ENCODE measurements around the gene GTPBP2.
"Not testable (repeated sequence)": the region's sequence is repeated elsewhere in the genome, so short reads cannot be mapped to it uniquely, and the experiment has no call there.

The GTPBP2 gene, protein sequence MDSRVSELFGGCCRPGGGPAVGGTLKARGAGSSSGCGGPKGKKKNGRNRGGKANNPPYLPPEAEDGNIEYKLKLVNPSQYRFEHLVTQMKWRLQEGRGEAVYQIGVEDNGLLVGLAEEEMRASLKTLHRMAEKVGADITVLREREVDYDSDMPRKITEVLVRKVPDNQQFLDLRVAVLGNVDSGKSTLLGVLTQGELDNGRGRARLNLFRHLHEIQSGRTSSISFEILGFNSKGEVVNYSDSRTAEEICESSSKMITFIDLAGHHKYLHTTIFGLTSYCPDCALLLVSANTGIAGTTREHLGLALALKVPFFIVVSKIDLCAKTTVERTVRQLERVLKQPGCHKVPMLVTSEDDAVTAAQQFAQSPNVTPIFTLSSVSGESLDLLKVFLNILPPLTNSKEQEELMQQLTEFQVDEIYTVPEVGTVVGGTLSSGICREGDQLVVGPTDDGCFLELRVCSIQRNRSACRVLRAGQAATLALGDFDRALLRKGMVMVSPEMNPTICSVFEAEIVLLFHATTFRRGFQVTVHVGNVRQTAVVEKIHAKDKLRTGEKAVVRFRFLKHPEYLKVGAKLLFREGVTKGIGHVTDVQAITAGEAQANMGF

DNA sequence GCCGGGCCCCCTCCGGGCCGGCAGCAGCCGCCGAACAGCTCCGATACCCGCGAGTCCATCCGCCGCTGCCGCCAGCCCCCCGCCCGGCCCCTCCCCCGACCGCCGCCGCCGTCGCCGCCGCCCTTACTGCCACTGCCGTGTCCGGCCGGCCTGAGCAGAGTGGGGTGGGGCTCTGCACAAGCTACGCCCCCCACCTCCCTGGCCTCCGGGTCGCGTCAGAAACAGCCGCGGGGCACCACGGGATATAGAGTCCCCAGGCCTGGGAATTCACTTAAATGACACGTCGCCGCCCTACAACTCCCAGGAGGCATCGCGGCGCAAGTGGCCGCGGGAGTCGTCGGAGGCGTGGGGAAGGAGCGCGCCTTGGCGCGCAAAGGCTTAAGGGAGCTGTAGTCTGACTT, at the start of gene GTPBP2:
Gene GTPBP2 (minus strand): TSS at position 161 of the 401 bp plus-strand sequence. CDS start 102 bp downstream, at position 59.
- peak; percentile 99 for DNase-seq

DNA sequence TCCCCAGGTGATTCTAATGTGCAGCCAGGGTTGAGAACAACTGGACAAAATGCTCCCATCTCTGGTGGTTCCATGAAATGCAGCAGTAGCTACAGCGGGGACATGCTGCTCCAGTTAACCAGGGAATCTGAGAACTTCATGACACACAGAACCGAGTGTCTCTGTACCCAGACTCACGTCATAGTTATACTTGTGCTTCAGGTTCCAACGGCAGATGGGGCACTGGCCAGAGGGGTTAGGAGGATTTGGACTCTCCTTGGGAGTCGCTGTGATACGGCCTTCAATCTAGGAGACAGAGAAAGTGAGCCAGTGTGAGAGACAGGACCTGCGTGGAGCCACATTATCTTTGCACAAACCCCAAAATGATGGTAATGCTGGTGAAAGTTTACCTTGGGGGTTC, 49.3 kb upstream of the GTPBP2 start:
- DNase-seq, result no peak

DNA sequence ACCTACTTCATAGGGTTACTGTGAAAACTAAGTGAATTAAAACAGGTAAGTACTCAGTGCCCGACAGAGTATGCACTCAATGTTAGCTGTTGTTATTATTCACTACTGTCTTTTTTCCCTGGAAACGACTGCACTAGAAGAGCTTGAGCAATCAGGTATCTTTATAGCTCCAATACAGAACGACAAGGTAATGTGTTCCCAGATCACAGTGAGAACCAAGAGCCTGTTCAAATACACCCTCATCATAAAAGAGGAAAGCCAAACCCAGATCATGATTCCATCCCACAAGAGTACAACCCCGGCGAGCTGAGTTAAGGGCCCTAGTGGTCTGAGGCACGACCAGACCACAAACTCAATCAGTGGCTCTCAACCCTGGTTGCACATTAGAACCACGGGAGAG, 48.7 kb upstream of the GTPBP2 start:
- no peak for DNase-seq

DNA sequence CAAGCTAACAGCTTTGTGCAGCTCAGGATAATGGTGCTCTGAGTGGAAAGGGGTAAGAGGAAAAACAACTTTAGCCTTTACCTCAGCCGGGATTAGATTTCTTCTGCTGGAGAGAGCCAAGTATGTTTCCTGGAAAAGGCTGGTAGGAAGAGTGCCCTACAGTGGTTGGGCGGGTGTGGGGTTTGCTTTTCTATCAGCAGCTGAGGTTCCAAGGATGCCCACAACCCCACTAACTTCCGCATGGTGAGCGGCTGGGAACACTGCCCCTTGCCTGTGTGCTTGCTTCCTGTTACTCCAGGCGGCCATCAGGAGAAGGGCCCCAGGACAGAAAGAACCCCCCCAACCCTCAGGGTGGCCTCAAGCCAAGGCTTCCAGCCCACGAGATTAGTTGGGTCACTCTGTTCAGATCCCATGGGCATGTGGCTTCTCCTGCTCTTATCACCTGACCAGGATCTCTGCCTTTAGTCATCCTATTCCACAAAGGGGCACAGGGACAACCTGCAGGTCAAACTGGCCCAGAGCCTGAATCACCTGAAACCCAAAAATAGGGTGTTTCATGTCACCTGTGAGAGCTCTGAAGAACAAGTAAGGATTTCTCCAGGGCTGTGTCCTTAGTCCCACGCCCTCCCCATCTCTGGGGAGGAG, 48.0 kb upstream of the GTPBP2 start:
- DNase-seq, result no peak

DNA sequence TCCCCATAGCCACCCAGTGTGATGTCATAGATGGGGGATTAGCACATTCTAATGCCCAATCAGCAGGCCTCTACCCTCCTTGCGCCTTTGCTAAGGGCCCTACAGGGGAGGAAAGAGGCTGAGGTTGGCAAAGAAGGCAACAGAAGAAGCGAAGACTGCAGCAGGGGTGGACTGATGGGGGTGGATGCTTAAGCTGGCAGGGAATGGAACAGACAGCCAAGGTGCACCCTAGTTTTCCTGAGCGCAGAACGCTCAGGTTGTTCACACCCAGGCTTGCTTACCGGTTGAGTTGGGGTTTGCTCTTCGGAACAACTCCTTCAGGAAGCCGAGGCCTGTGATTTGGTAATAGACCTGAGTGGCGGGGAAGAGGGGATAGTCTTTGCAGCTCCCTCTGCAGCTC, 45.9 kb upstream of the GTPBP2 start:
- no peak for DNase-seq

DNA sequence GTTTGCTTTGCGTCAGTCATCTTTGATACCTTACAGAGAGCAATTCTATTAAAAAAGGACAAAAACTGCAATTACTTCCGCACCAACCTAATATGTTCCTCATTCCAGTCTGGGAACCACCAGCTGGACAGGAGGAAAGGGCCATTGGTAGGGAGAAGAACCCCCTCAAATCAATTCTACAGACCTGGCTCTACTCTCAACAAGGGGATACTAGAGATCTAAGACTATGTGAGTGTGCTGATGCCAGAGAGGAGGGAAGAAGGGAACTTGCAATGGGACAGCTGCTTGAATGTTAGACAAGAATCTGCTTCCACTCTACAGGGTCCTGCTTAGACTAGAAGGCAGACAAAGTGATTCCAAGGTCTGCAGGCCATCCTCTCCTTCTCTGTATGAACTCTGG, 45.2 kb upstream of the GTPBP2 start:
- no peak for DNase-seq

- no peak for DNase-seq
These were observed 44.5 kb upstream of the GTPBP2 start for GRCh38 chr6:43673444-43674084.

GRCh38 chr6:43671801-43672690, 43.0 kb upstream of the GTPBP2 start:
- DNase-seq, result no peak

GRCh38 chr6:43671011-43671800, 42.1 kb upstream of the GTPBP2 start:
- no peak for DNase-seq

DNA sequence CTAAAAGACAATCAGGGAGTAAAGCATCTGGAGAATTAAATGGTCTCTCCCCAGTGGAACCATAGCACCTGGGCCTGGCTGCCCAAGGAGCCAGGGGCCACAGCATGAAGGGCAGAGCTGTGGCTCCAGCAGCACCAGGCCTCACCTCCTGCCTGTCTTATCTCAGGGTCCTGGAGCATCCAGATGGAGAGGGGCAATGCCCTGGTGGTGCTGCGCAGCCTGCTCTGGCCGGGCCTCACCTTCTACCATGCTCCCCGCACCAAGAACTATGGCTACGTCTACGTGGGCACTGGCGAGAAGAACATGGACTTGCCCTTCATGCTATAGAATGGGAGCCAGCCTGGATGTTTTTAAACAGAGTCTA, 41.5 kb upstream of the GTPBP2 start:
- DNase-seq, result no peak

- DNase-seq, result no peak
These were observed 41.0 kb upstream of the GTPBP2 start for GRCh38 chr6:43669922-43670622.

GRCh38 chr6:43669050-43669921, 40.2 kb upstream of the GTPBP2 start:
- DNase-seq, result no peak

DNA sequence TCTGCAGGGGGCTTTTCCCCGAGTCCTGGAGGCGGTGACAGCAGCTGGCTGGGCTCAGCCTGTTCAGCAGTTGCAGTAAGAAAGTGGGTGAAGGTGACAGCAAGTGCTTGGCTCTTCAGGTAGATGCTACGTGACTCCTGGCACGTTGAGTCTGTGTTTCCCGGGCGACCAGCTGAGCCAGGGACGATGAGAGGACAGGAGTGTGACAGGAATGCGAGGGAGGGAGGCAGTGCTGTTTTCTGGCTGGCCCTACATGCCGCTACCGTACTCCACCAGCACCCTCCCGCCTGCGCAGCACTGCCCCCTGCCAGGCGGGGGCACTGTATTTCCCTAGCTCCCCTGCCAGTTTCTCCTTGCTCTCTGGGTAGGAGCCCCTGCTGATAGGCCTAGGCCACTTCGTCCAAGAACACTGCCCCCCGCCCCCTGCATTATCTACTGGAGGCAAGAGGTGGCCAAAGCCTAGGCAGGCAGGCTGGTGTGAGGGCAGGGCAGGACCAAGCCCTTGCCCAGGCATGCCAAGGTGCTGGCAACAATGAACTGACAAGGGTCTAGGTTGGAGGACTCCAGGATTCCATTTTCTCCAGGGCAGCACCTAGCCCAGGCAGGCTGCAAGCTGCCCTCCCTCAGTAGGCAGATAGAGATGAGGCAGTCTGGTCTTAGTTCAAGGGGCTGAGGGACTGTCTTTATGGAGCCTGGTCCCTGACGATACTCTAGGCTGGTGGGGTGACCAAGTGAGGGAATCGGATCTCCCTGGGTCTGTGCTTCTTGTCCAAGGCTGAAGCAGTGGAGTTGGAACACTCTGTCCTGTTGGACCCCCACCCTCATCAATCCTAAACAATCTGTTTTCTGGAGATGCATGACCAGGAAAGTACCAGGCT, 39.3 kb upstream of the GTPBP2 start:
- DNase-seq, result peak; percentile 60

- peak; percentile 76 for DNase-seq
These were observed 38.4 kb upstream of the GTPBP2 start for GRCh38 chr6:43667245-43668150.

GRCh38 chr6:43666196-43666920, 37.3 kb upstream of the GTPBP2 start:
- DNase-seq, result no peak

DNA sequence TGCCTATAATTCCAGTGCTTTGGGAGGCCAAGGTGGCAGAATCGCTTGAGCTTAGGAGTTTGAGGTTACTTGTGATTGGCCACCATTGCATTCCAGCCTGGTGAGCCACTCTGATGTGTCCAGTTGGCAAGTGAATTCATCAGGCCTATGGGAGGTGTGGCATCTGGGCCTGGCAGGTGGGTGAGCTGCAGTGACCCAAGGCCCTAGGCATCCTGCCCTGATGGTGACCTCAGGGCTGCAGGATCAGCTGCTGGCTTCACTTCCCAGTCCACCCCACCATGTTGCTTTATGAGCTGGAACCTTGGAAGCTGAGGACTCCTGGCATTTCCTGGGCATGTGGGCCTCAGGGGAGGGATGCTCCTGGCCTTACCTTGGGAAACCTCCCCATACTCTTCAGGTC, 36.3 kb upstream of the GTPBP2 start:
- no peak for DNase-seq

DNA sequence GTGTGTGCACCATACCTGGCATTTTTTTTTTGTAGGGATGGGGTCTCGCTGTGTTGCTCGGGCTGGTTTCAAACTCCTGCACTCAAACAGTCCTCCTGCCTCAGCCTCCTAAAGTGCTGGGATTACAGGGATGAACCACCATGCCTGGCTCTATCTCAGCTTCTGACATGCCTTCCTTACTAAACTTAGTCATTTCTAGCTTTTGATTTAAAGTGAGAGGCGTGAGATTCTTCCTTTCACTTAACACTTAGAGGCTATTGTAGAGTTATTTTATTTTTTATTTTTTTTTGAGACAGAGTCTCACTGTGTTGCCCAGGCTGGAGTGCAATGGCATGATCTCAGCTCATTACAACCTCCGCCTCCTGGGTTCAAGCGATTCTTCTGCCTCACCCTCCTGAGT, 33.9 kb upstream of the GTPBP2 start:
- not testable (repeated sequence) for DNase-seq

All from NCI-H1092 treated with DMSO at 0.1 percent for 48 hours (cell line).